SK-N-SH (cell line): ENCODE measurements around the gene GPD1L. TPM values are rescaled to one million over a fixed set of nuclear protein-coding genes. Genes with fewer than 3 reads are reported as not detected.

Source experiments
- CTCF ChIA-PET: fragments of 300-600, 350-600 bp; formaldehyde crosslinking; extraction: SDS; loops from one replicate; lab custom pipeline; 2021; lab: Yijun Ruan, JAX
- POLR2A ChIA-PET: fragments of 350-600 bp; sonication (Branson Sonifier 250); formaldehyde crosslinking; extraction: SDS; loops from one replicate; lab custom pipeline; 2020; ENCODE audit warnings: antibody characterized with exemption, inconsistent platforms; lab: Yijun Ruan, JAX
- DNase-seq: peaks from one replicate; pipeline ENCODE4 v3.0.0; 2012
- H2AFZ ChIP-seq: fragments of 200-600 bp; sonication (generic); 2 replicates; pipeline ENCODE4 v1.8.1; 2016; ENCODE audit warnings: antibody characterized with exemption, mild to moderate bottlenecking, low read depth
- H3F3A ChIP-seq: fragments of 200-600 bp; sonication (generic); replicated peaks from 2 replicates; pipeline ENCODE3; 2016; ENCODE audit warnings: antibody characterized with exemption, mild to moderate bottlenecking; ENCODE audit not compliant: insufficient read depth
- H3K27ac ChIP-seq, 2 experiments: fragments of 200-500 bp in 1 of 2; fragments of 200-600 bp in 1 of 2; sonication (Bioruptor generic) in 1 of 2; sonication (generic), shearing (Covaris generic) in 1 of 2; 2 replicates each; pipeline versions ENCODE4 v1.5.1 to v1.6.1; 2014 to 2016; ENCODE audit warnings: low read depth in 2 of 2, inconsistent platforms in 1 of 2, low read length in 1 of 2, mild to moderate bottlenecking in 1 of 2, mixed read lengths in 1 of 2
- H3K27me3 ChIP-seq: fragments of 200-600 bp; sonication (generic), shearing (Covaris generic); 2 replicates; pipeline ENCODE4 v1.6.1; 2016; ENCODE audit warnings: mixed run types; ENCODE audit not compliant: insufficient read depth
- H3K36me3 ChIP-seq, 2 experiments: fragments of 200-500 bp in 1 of 2; fragments of 200-600 bp in 1 of 2; sonication (Bioruptor generic) in 1 of 2; sonication (generic) in 1 of 2; replicated peaks in 1 of 2; 2 replicates each; pipeline versions ENCODE3 to v1.5.1; 2014 to 2016; ENCODE audit warnings: low read length in 1 of 2, mild to moderate bottlenecking in 1 of 2; ENCODE audit not compliant: insufficient read depth in 2 of 2, control insufficient read depth in 1 of 2
- H3K4me1 ChIP-seq, 2 experiments: fragments of 200-500 bp in 1 of 2; fragments of 200-600 bp in 1 of 2; sonication (Bioruptor generic) in 1 of 2; sonication (generic), shearing (Covaris generic) in 1 of 2; 2 replicates each; pipeline versions ENCODE4 v1.5.1 to v1.6.1; 2014 to 2016; ENCODE audit warnings: low read depth in 1 of 2, low read length in 1 of 2, mixed run types in 1 of 2; ENCODE audit not compliant: insufficient read depth in 2 of 2, control insufficient read depth in 1 of 2
- H3K4me2 ChIP-seq: fragments of 200-600 bp; sonication (generic), shearing (Covaris generic); 2 replicates; pipeline ENCODE4 v1.6.1; 2017; ENCODE audit warnings: mixed run types
- H3K4me3 ChIP-seq, 2 experiments: fragments of 200-500 bp in 1 of 2; fragments of 200-600 bp in 1 of 2; sonication (Bioruptor generic) in 1 of 2; sonication (generic), shearing (Covaris generic) in 1 of 2; 2 replicates each; pipeline versions ENCODE4 v1.5.1 to v1.8.1; 2014 to 2016; ENCODE audit warnings: low read depth in 2 of 2, inconsistent platforms in 1 of 2, low read length in 1 of 2, mild to moderate bottlenecking in 1 of 2, mixed read lengths in 1 of 2, moderate library complexity in 1 of 2
- H3K79me2 ChIP-seq: fragments of 200-600 bp; sonication (generic); 2 replicates; pipeline ENCODE4 v1.8.1; 2017; ENCODE audit warnings: mild to moderate bottlenecking; ENCODE audit not compliant: insufficient read depth
- H3K9ac ChIP-seq: fragments of 200-600 bp; sonication (generic); 2 replicates; pipeline ENCODE4 v1.6.1; 2017; ENCODE audit warnings: mixed run types
- H3K9me2 ChIP-seq: fragments of 200-600 bp; sonication (generic); 2 replicates; pipeline ENCODE4 v1.6.1; 2017; ENCODE audit warnings: mixed run types
- H3K9me3 ChIP-seq: fragments of 200-600 bp; sonication (generic); 2 replicates; pipeline ENCODE4 v1.6.1; 2017; ENCODE audit warnings: mixed run types, mild to moderate bottlenecking, moderate library complexity
- H4K20me1 ChIP-seq: fragments of 200-600 bp; sonication (generic); 2 replicates; pipeline ENCODE4 v1.6.1; 2017; ENCODE audit warnings: mild to moderate bottlenecking, mixed run types; ENCODE audit not compliant: insufficient read depth
- EZH2phosphoT487 ChIP-seq: fragments of 200-600 bp; sonication (generic); IDR thresholded peaks from 2 replicates; pipeline ENCODE4 v1.6.1; 2017; ENCODE audit warnings: low read depth, mixed run types, mild to moderate bottlenecking, antibody characterized with exemption, moderate library complexity, borderline replicate concordance
- FOSL2 ChIP-seq: IDR thresholded peaks from 2 replicates; pipeline ENCODE4 v1.4.0; 2012; ENCODE audit warnings: low read depth, mild to moderate bottlenecking, moderate library complexity, borderline replicate concordance
- FOXJ3 ChIP-seq: sonication (generic); formaldehyde crosslinking; IDR thresholded peaks from 2 replicates; pipeline ENCODE4 v1.5.1; 2020; ENCODE audit warnings: mild to moderate bottlenecking, missing genetic modification reagents
- JUND ChIP-seq: IDR thresholded peaks from 2 replicates; pipeline ENCODE4 v1.4.0; 2012
- MEF2A ChIP-seq: IDR thresholded peaks from 2 replicates; pipeline ENCODE4 v1.4.0; 2012; ENCODE audit warnings: low read depth, borderline replicate concordance
- NFIC ChIP-seq: IDR thresholded peaks from 2 replicates; pipeline ENCODE4 v1.4.0; 2012; ENCODE audit warnings: borderline replicate concordance
- NRF1 ChIP-seq: IDR thresholded peaks from 2 replicates; pipeline ENCODE4 v1.6.1; 2012; ENCODE audit warnings: low read depth, mild to moderate bottlenecking, low read length
- POLR2AphosphoS5 ChIP-seq: IDR thresholded peaks from 2 replicates; pipeline ENCODE4 v1.6.1; 2012; ENCODE audit warnings: low read depth, low read length
- RXRA ChIP-seq: IDR thresholded peaks from 2 replicates; pipeline ENCODE4 v1.4.0; 2012; ENCODE audit warnings: low read depth, mild to moderate bottlenecking, borderline replicate concordance
- SIN3A ChIP-seq: IDR thresholded peaks from 2 replicates; pipeline ENCODE4 v1.6.1; 2012; ENCODE audit warnings: low read depth, mild to moderate bottlenecking, low read length, moderate library complexity, borderline replicate concordance
- TCF12 ChIP-seq: IDR thresholded peaks from 2 replicates; pipeline ENCODE4 v1.4.0; 2012
- TEAD4 ChIP-seq: IDR thresholded peaks from 2 replicates; pipeline ENCODE4 v1.4.0; 2012; ENCODE audit warnings: mild to moderate bottlenecking, borderline replicate concordance; ENCODE audit not compliant: insufficient read depth
- YY1 ChIP-seq: IDR thresholded peaks from 2 replicates; pipeline ENCODE4 v1.4.0; 2012; ENCODE audit warnings: low read depth, mild to moderate bottlenecking
- polyA plus RNA-seq, 3 experiments: library from polyadenylated mRNA; depleted of rRNA; stranded (reverse); fragments of >200 nt; gene quantifications; 2 replicates each; pipeline ENCODE4 v1.2.3, GENCODE V29; 2012
- TF ChIP-seq, protein P1 (sequence below): IDR thresholded peaks from 2 replicates; pipeline ENCODE4 v1.6.1; 2012; ENCODE audit warnings: mild to moderate bottlenecking, low read depth, low read length, moderate library complexity
- TF ChIP-seq, protein P2 (sequence below): fragments of 150-350 bp; IDR thresholded peaks from 2 replicates; pipeline ENCODE4 v1.6.1; 2017; ENCODE audit warnings: antibody characterized with exemption, low read length, low read depth, borderline replicate concordance
- TF ChIP-seq, protein P3 (sequence below): IDR thresholded peaks from 2 replicates; pipeline ENCODE4 v1.4.0; 2012; ENCODE audit warnings: low read depth, borderline replicate concordance
- TF ChIP-seq, protein P4 (sequence below): fragments of 150-350 bp; IDR thresholded peaks from 2 replicates; pipeline ENCODE4 v1.6.1; 2016; ENCODE audit warnings: mild to moderate bottlenecking, low read depth, low read length

GPD1L gene
- polyA plus RNA-seq, 1 of the 3 experiments (the other 2 are of a cell fraction): 6.1 TPM

DNA sequence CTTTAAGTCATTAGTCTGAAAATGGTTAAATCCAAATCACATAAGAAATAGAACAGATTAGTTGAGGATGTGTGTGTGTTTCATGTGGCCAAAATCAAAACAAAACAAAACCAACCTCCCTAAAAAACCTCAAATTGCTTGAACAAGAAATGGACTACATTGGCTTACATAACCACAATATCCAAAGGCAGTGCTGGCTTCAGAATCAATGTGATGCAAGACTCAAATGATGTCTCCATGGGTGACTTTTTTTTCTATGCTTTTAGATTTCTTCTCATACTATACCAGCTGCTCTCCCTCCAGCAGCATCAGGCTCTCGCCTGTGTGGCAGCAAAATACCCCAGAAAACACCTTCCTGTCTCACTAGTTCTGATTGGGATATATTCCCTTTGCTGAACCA lies 96.1 kb downstream of the GPD1L start (continued):
- TF ChIP-seq, protein P1, sequence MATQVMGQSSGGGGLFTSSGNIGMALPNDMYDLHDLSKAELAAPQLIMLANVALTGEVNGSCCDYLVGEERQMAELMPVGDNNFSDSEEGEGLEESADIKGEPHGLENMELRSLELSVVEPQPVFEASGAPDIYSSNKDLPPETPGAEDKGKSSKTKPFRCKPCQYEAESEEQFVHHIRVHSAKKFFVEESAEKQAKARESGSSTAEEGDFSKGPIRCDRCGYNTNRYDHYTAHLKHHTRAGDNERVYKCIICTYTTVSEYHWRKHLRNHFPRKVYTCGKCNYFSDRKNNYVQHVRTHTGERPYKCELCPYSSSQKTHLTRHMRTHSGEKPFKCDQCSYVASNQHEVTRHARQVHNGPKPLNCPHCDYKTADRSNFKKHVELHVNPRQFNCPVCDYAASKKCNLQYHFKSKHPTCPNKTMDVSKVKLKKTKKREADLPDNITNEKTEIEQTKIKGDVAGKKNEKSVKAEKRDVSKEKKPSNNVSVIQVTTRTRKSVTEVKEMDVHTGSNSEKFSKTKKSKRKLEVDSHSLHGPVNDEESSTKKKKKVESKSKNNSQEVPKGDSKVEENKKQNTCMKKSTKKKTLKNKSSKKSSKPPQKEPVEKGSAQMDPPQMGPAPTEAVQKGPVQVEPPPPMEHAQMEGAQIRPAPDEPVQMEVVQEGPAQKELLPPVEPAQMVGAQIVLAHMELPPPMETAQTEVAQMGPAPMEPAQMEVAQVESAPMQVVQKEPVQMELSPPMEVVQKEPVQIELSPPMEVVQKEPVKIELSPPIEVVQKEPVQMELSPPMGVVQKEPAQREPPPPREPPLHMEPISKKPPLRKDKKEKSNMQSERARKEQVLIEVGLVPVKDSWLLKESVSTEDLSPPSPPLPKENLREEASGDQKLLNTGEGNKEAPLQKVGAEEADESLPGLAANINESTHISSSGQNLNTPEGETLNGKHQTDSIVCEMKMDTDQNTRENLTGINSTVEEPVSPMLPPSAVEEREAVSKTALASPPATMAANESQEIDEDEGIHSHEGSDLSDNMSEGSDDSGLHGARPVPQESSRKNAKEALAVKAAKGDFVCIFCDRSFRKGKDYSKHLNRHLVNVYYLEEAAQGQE: no peak
- no peak for TF ChIP-seq YY1
- TF ChIP-seq, protein P2, sequence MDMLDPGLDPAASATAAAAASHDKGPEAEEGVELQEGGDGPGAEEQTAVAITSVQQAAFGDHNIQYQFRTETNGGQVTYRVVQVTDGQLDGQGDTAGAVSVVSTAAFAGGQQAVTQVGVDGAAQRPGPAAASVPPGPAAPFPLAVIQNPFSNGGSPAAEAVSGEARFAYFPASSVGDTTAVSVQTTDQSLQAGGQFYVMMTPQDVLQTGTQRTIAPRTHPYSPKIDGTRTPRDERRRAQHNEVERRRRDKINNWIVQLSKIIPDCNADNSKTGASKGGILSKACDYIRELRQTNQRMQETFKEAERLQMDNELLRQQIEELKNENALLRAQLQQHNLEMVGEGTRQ: no peak
- no peak for TF ChIP-seq FOXJ3
- no peak for TF ChIP-seq TEAD4
- no peak for TF ChIP-seq RXRA
- TF ChIP-seq, protein P3, sequence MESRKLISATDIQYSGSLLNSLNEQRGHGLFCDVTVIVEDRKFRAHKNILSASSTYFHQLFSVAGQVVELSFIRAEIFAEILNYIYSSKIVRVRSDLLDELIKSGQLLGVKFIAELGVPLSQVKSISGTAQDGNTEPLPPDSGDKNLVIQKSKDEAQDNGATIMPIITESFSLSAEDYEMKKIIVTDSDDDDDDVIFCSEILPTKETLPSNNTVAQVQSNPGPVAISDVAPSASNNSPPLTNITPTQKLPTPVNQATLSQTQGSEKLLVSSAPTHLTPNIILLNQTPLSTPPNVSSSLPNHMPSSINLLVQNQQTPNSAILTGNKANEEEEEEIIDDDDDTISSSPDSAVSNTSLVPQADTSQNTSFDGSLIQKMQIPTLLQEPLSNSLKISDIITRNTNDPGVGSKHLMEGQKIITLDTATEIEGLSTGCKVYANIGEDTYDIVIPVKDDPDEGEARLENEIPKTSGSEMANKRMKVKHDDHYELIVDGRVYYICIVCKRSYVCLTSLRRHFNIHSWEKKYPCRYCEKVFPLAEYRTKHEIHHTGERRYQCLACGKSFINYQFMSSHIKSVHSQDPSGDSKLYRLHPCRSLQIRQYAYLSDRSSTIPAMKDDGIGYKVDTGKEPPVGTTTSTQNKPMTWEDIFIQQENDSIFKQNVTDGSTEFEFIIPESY: no peak
- no peak for TF ChIP-seq POLR2AphosphoS5
- TF ChIP-seq, protein P4, sequence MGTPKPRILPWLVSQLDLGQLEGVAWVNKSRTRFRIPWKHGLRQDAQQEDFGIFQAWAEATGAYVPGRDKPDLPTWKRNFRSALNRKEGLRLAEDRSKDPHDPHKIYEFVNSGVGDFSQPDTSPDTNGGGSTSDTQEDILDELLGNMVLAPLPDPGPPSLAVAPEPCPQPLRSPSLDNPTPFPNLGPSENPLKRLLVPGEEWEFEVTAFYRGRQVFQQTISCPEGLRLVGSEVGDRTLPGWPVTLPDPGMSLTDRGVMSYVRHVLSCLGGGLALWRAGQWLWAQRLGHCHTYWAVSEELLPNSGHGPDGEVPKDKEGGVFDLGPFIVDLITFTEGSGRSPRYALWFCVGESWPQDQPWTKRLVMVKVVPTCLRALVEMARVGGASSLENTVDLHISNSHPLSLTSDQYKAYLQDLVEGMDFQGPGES: no peak
- no peak for TF ChIP-seq FOSL2

DNA sequence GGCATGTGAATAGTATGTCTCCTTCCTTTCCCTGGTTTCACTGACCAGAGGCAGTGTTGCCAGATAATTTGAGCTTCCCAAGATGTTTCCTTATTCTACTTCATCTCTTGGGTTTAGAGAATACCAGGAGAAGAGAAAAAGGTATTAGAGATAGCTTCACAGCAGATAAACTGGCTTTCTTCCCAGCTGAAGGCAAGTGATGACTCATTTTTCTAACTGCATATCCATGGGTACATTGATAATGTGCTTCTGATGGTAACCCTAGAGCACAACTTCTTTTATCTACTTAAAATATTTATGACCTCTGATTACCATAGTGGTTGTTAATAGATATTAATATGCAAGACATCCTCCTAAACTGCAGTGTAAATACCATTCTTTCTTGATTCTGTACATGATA lies 97.4 kb downstream of the GPD1L start:
- ChIA-PET CTCF (interaction anchor here (1.1 kb wide), 1 partner anchor 60 kb away, joined by 4 read pairs; no protein-coding TSS in a partner anchor), POLR2A (no interaction called here)
- H3K4me2 ChIP-seq: no peak overlapping the region
- TF ChIP-seq TCF12 (peak; percentile 46; the same call in 1 of the 2 replicates), NRF1 (no peak), EZH2phosphoT487 (no peak), MEF2A (no peak), FOSL2 (peak; percentile 71; the same call in 1 of the 2 replicates), SIN3A (no peak), NFIC (peak; percentile 68; the same call in 1 of the 2 replicates), JUND (peak; percentile 52)
- TF ChIP-seq, protein P4: no peak
- H3K9ac ChIP-seq: no peak overlapping the region
- H4K20me1 ChIP-seq: no peaks in the 10 kb centered on the region
- H3K36me3 ChIP-seq: no peaks in the 10 kb centered on the region
- DNase-seq: no peak
- no peaks in the 10 kb centered on the region for H3K9me2 ChIP-seq
- no peaks in the 10 kb centered on the region for H3K79me2 ChIP-seq
- H3K4me1 ChIP-seq: 0 out of 4 replicates have a peak, but pooled peaks cover 0 to 8% of the 10 kb centered on the region in 2 experiments
- H3F3A ChIP-seq: peaks cover 3% of the 10 kb centered on the region
- no peak overlapping the region for H3K4me3 ChIP-seq
- H3K9me3 ChIP-seq: no peaks in the 10 kb centered on the region
- H3K27me3 ChIP-seq: peaks cover 9% of the 10 kb centered on the region; the same call in 1 of the 2 replicates
- no peak overlapping the region for H3K27ac ChIP-seq
- H2AFZ ChIP-seq: no peak overlapping the region
